Tibial nerve (tissue), 4 donors: ENCODE data around the gene SGPP2. TPM values are rescaled to one million over a fixed set of nuclear protein-coding genes. Genes with fewer than 3 reads are reported as not detected.

Source experiments
- DNase-seq, 2 donors: peaks; one replicate each; pipeline ENCODE4 v3.0.0-alpha.2; 2019; ENCODE audit warnings: low spot score in 2 of 2
- H3K27ac ChIP-seq, 4 donors: fragments of 200-600 bp; sonication (generic) in 3 of 4; one replicate each; pipeline ENCODE4 v1.5.1; 2017 to 2019; ENCODE audit warnings: mild to moderate bottlenecking in 1 of 4
- H3K27me3 ChIP-seq, 2 donors: fragments of 200-600 bp; sonication (generic) in 1 of 2; one replicate each; pipeline versions ENCODE4 v1.5.1 to v1.6.0; 2017 to 2019
- H3K36me3 ChIP-seq, 3 donors: fragments of 200-600 bp; sonication (generic); one replicate each; pipeline ENCODE4 v1.5.1; 2018 to 2019
- H3K4me1 ChIP-seq, 4 donors: fragments of 200-600 bp; sonication (generic) in 3 of 4; one replicate each; pipeline ENCODE4 v1.5.1; 2017 to 2019
- H3K4me3 ChIP-seq, 4 donors: fragments of 200-600 bp; sonication (generic) in 3 of 4; one replicate each; pipeline ENCODE4 v1.5.1; 2017 to 2019; ENCODE audit warnings: mild to moderate bottlenecking in 1 of 4, moderate library complexity in 1 of 4
- H3K9me3 ChIP-seq, 4 donors: fragments of 200-600 bp; sonication (generic) in 3 of 4; one replicate each; pipeline ENCODE4 v1.5.1; 2017 to 2019
- CTCF ChIP-seq, 5 experiments: fragments of 200-600 bp in 3 of 5; fragments of 450-650 bp in 2 of 5; sonication (generic) in 3 of 5; IDR thresholded peaks; one replicate each; pipeline ENCODE4 v1.5.1; 2016 to 2019; ENCODE audit warnings: antibody characterized with exemption in 5 of 5, mild to moderate bottlenecking in 3 of 5, moderate library complexity in 2 of 5
- EP300 ChIP-seq, 2 donors: sonication (generic); formaldehyde crosslinking; IDR thresholded peaks; one replicate each; pipeline ENCODE4 v1.6.1; 2017; ENCODE audit warnings: antibody characterized with exemption in 2 of 2, mild to moderate bottlenecking in 1 of 2
- POLR2A ChIP-seq, 2 donors: fragments of 450-650 bp; IDR thresholded peaks; one replicate each; pipeline ENCODE4 v1.6.1; 2017; ENCODE audit warnings: antibody characterized with exemption in 2 of 2, mild to moderate bottlenecking in 2 of 2, moderate library complexity in 2 of 2
- WGBS, 2 donors: methylation state at CpG; one replicate each; pipeline ENCODE4 v1.1.5; 2018; 5-methylcytosine and 5-hydroxymethylcytosine counted together
- total RNA-seq, 4 donors: library from RNA; depleted of rRNA; stranded (reverse); fragments of >200 nt; gene quantifications; one replicate each; pipeline ENCODE4 v1.1.0, GENCODE V29; 2016

Gene SGPP2
- total RNA-seq, 4 donors from 2014 or later = not detected

- 95 to 98% methylated on average over 1 of the region's 1 CpG for WGBS, 2 donors
- H3K9me3 ChIP-seq = no peaks in the 10 kb centered on the region
- H3K4me3 ChIP-seq = no peak overlapping the region
- H3K27ac ChIP-seq = no peak overlapping the region
- TF ChIP-seq EP300 (IDR thresholded peaks at IDR 0.05) = no peak
- no peak for TF ChIP-seq CTCF (IDR thresholded peaks at IDR 0.05)
- no peak for TF ChIP-seq POLR2A (IDR thresholded peaks at IDR 0.05)
- DNase-seq = no peak
- H3K4me1 ChIP-seq = no peaks in the 10 kb centered on the region
- peaks cover 0 to 24% (median 0%) of the 10 kb centered on the region in 3 donors for H3K36me3 ChIP-seq
- H3K27me3 ChIP-seq = no peaks in the 10 kb centered on the region
Measured at GRCh38 chr2:222591661-222592060, 167.3 kb downstream of the SGPP2 start.

GRCh38 chr2:222592176-222592575 is 167.8 kb downstream of the SGPP2 start:
- 73 to 81% methylated on average over 2 of the region's 2 CpGs for WGBS, 2 donors
- Histone ChIP-seq H3K4me3 (no peak overlapping the region), H3K36me3 (peaks cover 0 to 24% (median 0%) of the 10 kb centered on the region in 3 donors), H3K4me1 (no peaks in the 10 kb centered on the region), H3K27ac (no peak overlapping the region), H3K9me3 (no peaks in the 10 kb centered on the region), H3K27me3 (no peaks in the 10 kb centered on the region)
- TF ChIP-seq POLR2A (IDR thresholded peaks at IDR 0.05) (no peak), EP300 (IDR thresholded peaks at IDR 0.05) (no peak), CTCF (IDR thresholded peaks at IDR 0.05) (no peak)
- no peak for DNase-seq

- H3K27ac ChIP-seq = no peak overlapping the region
- H3K9me3 ChIP-seq = no peaks in the 10 kb centered on the region
- peaks cover 0 to 30% (median 0%) of the 10 kb centered on the region in 3 donors for H3K36me3 ChIP-seq
- WGBS, 2 donors = 89 to 93% methylated on average over 1 of the region's 1 CpG
- no peaks in the 10 kb centered on the region for H3K27me3 ChIP-seq
- DNase-seq = no peak
- no peak overlapping the region for H3K4me3 ChIP-seq
- H3K4me1 ChIP-seq = peaks cover 0 to 11% (median 0%) of the 10 kb centered on the region in 4 donors
- no peak for TF ChIP-seq POLR2A (IDR thresholded peaks at IDR 0.05)
Measured at GRCh38 chr2:222594679-222595078, 170.3 kb downstream of the SGPP2 start.

- no peaks in the 10 kb centered on the region for H3K27me3 ChIP-seq
- H3K4me1 ChIP-seq = peaks cover 0 to 11% (median 0%) of the 10 kb centered on the region in 4 donors
- no peak for DNase-seq
- TF ChIP-seq POLR2A (IDR thresholded peaks at IDR 0.05) = no peak
- TF ChIP-seq CTCF (IDR thresholded peaks at IDR 0.05) = no peak
- no peak for TF ChIP-seq EP300 (IDR thresholded peaks at IDR 0.05)
- no peak overlapping the region for H3K27ac ChIP-seq
- H3K9me3 ChIP-seq = no peaks in the 10 kb centered on the region
- 76 to 84% methylated on average over 2 of the region's 2 CpGs for WGBS, 2 donors
- H3K36me3 ChIP-seq = peaks cover 0 to 24% (median 0%) of the 10 kb centered on the region in 3 donors
- H3K4me3 ChIP-seq = no peak overlapping the region
Measured at GRCh38 chr2:222595581-222595980, 171.2 kb downstream of the SGPP2 start.

GRCh38 chr2:222598611-222599010 is 174.3 kb downstream of the SGPP2 start:
- Histone ChIP-seq H3K27ac (no peak overlapping the region), H3K36me3 (peaks cover 0 to 17% (median 0%) of the 10 kb centered on the region in 3 donors), H3K9me3 (no peaks in the 10 kb centered on the region), H3K27me3 (no peaks in the 10 kb centered on the region), H3K4me3 (no peak overlapping the region), H3K4me1 (peaks cover 0 to 11% (median 0%) of the 10 kb centered on the region in 4 donors)
- TF ChIP-seq POLR2A (IDR thresholded peaks at IDR 0.05) (no peak), EP300 (IDR thresholded peaks at IDR 0.05) (no peak), CTCF (IDR thresholded peaks at IDR 0.05) (no peak)
- 23% methylated on average over 4 of the region's 4 CpGs for WGBS, 2 donors
- DNase-seq = no peak

GRCh38 chr2:222603501-222603900 is 179.2 kb downstream of the SGPP2 start:
- Histone ChIP-seq H3K36me3 (peaks cover 0 to 8% (median 0%) of the 10 kb centered on the region in 3 donors), H3K4me3 (no peak overlapping the region), H3K27ac (no peak overlapping the region), H3K9me3 (no peaks in the 10 kb centered on the region), H3K27me3 (no peaks in the 10 kb centered on the region), H3K4me1 (peaks cover 0 to 25% (median 3%) of the 10 kb centered on the region in 4 donors)
- WGBS, 2 donors = 95 to 97% methylated on average over 2 of the region's 2 CpGs
- TF ChIP-seq CTCF (IDR thresholded peaks at IDR 0.05) (no peak), EP300 (IDR thresholded peaks at IDR 0.05) (no peak), POLR2A (IDR thresholded peaks at IDR 0.05) (no peak)
- DNase-seq = no peak
